ENCODE data around the gene BMERB1. TPM values are rescaled to one million over a fixed set of nuclear protein-coding genes. Genes with fewer than 3 reads are reported as not detected.
"Not testable (repeated sequence)": the region's sequence is repeated elsewhere in the genome, so short reads cannot be mapped to it uniquely, and the experiment has no call there.

The BMERB1 gene
- total RNA-seq, 1 donor from 2014 or later, result 42.1 TPM

DNA sequence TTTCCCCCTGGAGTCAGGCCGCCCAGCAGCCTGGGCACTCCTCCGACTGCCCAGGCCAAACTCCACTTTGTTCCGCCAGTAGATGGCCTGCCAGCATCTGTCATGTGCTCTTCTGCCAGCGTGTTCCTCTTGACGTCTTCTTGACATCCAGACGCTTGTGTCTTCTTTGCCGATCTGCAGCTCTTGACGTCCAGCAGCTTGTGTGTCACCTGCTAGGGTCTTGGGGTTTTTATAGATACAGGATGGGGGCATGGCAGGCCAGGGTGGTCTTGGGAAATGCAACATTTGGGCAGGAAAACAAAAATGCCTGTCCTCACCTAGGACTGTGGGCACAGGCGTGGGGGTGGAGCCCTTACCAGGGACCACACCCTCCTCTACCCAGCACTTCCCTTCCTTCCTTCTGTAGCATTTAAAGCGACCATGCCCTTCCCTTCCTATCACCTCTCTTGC lies 88.7 kb downstream of the BMERB1 start:
- no peak for DNase-seq (ENCODE audit: low spot score)

GRCh38 chr16:15523939-15524338 lies 89.6 kb downstream of the BMERB1 start:
- no peak for DNase-seq (ENCODE audit: low spot score)

- no peak for DNase-seq (ENCODE audit: low spot score)
Observed at GRCh38 chr16:15524966-15525365, 90.6 kb downstream of the BMERB1 start.

DNA sequence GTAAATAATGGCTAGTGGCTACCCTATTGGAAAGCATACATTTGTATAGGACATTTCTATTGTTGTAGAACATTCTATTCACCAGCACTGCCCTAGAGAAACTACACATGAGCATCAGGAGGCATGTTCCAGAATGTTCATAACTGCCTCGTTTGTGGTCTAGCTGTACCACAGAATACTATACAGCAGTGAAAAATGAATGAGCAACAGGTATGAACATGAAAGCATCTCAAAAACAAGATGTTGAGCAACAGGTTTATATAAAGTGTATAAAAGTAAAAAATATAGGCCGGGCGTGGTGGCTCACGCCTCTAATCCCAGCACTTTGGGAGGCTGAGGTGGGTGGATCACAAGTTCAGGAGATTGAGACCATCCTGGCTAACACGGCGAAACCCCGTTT lies 91.7 kb downstream of the BMERB1 start:
- no peak for DNase-seq (ENCODE audit: low spot score)

GRCh38 chr16:15526731-15527130 lies 92.3 kb downstream of the BMERB1 start:
- no peak for DNase-seq (ENCODE audit: low spot score)

DNA sequence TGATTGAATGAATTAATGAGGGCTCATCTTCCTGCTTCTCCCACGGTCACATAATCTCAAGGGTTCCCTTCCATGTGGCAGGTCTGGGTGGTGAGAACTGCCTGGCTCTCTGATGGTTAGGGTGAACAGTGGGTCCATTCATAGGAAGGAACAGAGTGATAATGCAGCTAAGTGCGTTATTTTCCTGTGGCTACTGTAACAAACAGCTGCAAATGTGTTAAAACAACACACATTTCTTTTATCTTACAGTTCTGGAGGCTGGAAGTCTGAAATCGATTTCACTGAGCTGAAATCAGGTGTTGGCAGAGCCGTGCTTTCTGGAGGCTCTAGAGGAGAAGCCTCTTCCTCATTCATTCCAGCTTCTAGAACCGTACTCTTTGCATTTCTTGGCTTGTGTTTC lies 95.3 kb downstream of the BMERB1 start:
- DNase-seq (ENCODE audit: low spot score), result no peak

DNA sequence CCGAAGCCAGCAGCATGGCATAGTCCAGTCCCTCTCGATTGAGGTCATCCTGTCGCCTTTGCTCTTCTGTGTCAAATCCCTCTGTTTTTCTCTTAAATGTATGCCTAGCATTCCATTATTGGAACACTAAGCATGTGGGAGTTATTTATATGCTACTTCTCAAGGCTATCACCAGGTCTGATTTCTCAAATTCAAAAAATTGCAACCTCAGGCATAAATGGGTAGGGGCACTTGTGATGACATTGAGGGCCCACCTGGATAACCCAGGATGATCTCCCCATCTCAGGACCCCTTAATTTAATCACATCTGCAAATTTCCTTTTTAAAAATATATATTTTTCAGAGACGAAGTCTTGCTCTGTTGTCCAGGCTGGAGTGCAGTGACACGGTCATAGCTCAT lies 95.7 kb downstream of the BMERB1 start:
- DNase-seq (ENCODE audit: low spot score), result no peak

- no peak for DNase-seq (ENCODE audit: low spot score)
Observed at GRCh38 chr16:15532825-15533224, 98.4 kb downstream of the BMERB1 start.

DNA sequence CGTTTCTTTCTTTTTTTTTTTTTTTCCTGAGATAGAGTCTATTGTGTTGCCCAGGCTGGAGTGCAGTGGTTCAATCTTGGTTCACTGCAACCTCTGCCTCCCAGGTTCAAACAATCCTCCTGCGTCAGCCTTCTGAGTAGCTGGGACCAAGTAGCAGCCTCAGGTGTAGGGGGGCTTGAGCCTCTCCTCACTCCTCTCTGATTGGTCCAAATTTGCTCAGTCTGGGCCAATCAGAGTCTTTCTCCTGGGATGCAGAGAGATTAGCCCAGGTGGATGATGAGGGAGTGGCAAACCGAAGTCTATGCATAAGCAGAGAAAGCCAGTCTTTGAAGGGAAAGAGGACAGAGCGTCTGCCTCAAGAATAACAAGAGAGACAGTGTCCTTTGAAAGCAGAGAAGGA lies 99.0 kb downstream of the BMERB1 start:
- DNase-seq (ENCODE audit: low spot score), result no peak

DNA sequence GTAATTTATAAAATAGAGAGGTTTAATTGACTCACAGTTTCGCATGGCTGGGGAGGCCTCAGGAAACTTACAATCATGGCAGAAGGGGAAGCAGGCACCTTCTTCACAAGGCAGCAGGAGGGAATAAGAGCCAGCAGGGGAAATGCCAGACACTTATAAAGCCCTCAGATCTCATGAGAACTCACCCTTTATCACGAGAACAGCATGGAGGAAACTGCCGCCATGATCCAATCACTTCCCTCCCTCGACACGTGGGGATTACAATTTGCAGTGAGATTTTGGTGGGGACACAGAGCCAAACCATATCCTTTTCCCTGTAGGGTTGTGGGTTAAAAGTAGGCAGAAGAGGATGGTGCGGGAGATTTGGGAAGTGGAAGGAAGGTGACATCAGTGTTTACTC lies 101.4 kb downstream of the BMERB1 start:
- no peak for DNase-seq (ENCODE audit: low spot score)

DNA sequence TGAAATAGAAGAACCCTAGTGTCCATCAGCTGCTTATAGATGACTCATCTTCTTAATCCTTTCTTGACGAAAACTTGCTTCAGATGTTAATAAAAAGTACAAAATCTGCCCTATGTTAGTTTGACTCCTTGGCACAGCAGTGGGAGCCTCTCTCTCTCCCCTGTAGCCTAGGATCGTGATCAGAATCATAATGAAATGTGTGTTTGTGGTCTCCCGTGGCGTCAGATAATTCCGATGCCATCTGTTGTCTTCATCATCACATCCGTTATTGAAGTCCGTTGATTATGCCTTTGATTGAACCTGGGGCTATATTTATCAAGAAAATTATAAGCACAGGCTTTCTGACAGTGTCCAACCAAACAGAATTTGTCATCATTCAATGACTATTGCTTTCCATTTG lies 102.5 kb downstream of the BMERB1 start:
- no peak for DNase-seq (ENCODE audit: low spot score)

- DNase-seq (ENCODE audit: low spot score), result no peak
Observed at GRCh38 chr16:15538507-15538906, 104.1 kb downstream of the BMERB1 start.

DNA sequence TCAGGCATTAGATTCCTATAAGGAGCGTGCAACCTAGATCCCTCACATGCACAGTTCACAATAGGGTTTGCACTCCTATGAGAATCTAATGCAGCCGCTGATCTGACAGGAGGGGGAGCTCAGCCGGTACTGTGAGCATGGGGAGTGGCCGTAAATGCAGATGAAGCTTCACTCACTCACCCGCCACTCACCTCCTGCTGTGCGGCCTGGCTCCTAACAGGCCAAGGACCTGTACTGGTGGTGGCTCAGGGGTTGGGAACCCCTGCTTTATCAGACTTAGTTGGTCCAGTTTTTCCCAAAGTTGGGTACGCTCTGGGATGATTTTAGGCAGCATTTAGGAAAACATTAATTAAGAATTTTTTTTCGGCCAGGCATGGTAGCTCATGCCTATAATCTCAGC lies 104.8 kb downstream of the BMERB1 start:
- DNase-seq (ENCODE audit: low spot score), result no peak

GRCh38 chr16:15542261-15542660 lies 107.9 kb downstream of the BMERB1 start:
- no peak for DNase-seq (ENCODE audit: low spot score)

- no peak for DNase-seq (ENCODE audit: low spot score)
Observed at GRCh38 chr16:15542734-15543347, 108.5 kb downstream of the BMERB1 start.

- no peak for DNase-seq (ENCODE audit: low spot score)
Observed at GRCh38 chr16:15544405-15544804, 110.0 kb downstream of the BMERB1 start.

GRCh38 chr16:15545544-15545943 lies 111.2 kb downstream of the BMERB1 start:
- no peak for DNase-seq (ENCODE audit: low spot score)

DNA sequence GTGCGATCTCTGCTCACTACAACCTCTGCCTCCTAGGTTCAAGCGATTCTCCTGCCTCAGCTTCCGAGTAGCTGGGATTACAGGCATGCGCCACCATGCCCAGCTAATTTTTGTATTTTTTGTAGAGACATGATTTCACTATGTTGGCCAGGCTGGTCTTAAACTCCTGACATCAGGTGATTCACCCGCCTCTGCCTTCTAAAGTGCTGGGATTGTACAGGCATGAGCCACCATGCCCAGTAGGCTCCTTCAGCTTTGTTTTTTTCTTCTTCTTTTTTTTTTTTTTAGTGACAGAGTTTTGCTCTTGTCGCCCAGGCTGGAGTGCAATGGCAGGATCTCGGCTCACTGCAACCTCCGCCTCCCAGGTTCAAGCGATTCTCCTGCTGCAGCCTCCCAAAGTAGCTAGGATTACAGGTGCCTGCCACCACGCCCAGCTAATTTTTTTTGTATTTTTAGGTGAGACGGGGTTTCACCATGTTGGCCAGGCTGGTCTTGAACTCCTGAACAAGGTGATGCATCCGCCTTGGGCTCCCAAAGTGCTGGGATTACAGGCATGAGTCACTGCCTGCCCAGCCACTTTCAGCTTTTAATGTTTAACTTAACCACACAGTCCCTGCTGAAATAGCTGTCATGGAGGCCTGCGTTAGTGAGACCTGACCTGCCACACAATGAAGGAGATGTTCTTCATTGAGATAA lies 112.8 kb downstream of the BMERB1 start:
- not testable (repeated sequence) for DNase-seq (ENCODE audit: low spot score)

DNA sequence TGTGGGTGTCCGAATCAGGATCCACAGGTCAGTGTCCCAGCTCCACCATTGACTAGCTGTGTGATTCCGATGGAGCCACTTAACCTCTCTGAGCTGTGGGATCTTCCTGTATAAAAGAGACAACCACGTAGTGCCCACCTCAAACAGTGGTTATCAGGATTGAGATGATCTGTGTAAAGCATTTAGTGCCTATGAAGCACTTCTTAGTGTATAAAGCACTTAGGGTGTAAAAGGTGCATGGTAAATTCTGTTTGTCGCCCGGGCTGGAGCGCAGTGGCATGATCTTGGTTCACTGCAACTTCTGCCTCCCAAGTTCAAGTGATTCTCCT lies 113.3 kb downstream of the BMERB1 start:
- no peak for DNase-seq (ENCODE audit: low spot score)

DNA sequence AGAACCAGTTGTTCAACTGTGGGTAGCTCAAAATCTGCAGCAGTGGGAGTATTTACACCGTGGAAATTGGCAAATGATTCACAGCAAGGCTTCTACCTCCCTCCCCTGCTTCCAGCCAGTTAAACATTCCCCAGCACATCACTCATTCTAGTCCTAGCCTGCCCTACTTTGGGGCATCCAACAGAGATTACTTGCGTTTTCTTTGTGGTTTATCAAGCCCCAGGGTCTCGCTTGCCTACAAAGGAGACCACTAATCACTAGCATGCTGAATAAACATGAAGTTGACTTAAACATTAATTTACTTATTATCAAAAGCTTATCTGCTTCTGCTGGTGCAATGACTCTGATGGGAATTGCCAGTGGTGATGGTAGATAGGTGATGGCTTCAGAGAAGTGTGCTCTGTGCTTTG lies 114.1 kb downstream of the BMERB1 start:
- no peak for DNase-seq (ENCODE audit: low spot score)

GRCh38 chr16:15552507-15552906 lies 118.1 kb downstream of the BMERB1 start:
- DNase-seq (ENCODE audit: low spot score), result no peak

DNA sequence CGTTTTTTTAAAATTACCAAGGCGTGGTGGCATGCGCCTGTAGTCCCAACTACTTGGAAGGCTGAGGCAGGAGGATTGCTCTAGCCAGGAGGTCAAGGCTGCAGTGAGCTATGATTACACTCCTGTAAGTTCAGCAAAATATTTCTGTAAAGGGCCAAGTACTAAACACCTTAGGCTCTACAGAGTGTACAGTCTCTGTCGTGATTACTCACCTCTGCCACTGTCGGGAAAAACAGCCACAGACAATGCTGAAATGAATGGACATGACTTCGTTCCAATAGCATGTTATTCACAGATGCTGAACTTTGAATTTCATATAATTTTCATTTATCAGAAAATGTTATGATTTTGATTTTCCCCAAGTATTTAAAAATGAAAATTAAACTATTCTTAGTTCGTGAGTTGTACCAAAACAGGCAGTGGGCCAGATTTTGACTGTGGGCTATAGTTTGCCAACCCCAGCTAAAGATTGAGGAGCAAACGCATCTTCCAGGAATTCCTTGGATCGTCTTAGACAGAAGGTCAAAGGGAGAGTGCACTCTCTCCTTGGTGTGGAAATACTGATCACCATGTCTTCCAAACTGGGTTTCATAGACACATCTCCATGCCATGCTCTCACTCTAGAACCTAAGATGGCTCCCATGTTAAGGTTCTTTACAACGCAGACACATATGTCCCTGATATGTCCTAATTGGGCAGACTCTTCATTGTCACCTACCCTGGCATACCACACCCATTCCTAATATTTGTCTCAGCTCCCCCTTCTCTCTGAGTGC lies 119.1 kb downstream of the BMERB1 start:
- no peak for DNase-seq (ENCODE audit: low spot score)

DNA sequence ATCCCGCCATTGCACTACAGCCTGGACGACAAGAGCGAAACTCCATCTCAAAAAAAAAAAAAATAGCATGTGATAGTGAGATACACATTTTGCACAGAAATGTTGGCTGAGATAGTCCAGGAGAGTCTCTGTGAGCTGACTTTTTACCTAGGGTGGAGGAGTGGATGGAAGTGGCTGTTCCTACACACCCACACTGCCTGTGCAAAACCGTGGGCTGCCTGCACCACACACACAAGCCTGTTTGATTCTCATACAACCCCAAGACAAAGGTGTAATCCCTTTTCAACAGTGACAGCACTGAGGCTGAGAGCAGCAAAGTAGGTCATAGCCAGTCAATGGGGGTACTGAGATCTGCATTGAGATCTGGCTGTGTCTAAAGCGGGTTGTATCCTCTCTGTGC lies 121.7 kb downstream of the BMERB1 start:
- no peak for DNase-seq (ENCODE audit: low spot score)

All from umbilical cord (tissue), 2 donors.